ENCODE results near the gene MRPL11. TPM values are rescaled to one million over a fixed set of nuclear protein-coding genes. Genes with fewer than 3 reads are reported as not detected.
A peak's percentile ranks its signal among the peaks of the same experiment; 100 is the strongest.

MRPL11 gene
- total RNA-seq, 1 donor from 2014 or later, result 96.2 TPM

- peak overlapping the region in 1 of 2 donors; percentile 67 for H3K4me3 ChIP-seq
- H3K27me3 ChIP-seq, result no peaks in the 10 kb centered on the region
- H3K4me1 ChIP-seq, result peaks cover 11 to 21% of the 10 kb centered on the region in 2 donors
- no peak for TF ChIP-seq CTCF (IDR thresholded peaks at IDR 0.05)
- H3K27ac ChIP-seq, result peak overlapping the region in 1 of 2 donors; percentile 27
- no peak for DNase-seq (ENCODE audit: low spot score in 2 of 2)
- intact Hi-C loops (cut with DNase I), result no loop called here
- no peaks in the 10 kb centered on the region for H3K36me3 ChIP-seq
- H3K9me3 ChIP-seq, result no peaks in the 10 kb centered on the region
These were observed 26.5 kb downstream of the MRPL11 start for GRCh38 chr11:66412110-66412509.

- peak overlapping the region in 1 of 2 donors; percentile 27 for H3K27ac ChIP-seq
- H3K4me1 ChIP-seq, result peaks cover 11 to 21% of the 10 kb centered on the region in 2 donors
- H3K4me3 ChIP-seq, result peak overlapping the region in 1 of 2 donors; percentile 67
- no peak for TF ChIP-seq CTCF (IDR thresholded peaks at IDR 0.05)
- no peak for DNase-seq (ENCODE audit: low spot score in 2 of 2)
- intact Hi-C loops (cut with DNase I), result no loop called here
- no peaks in the 10 kb centered on the region for H3K36me3 ChIP-seq
- H3K9me3 ChIP-seq, result no peaks in the 10 kb centered on the region
- no peaks in the 10 kb centered on the region for H3K27me3 ChIP-seq
These were observed 27.3 kb downstream of the MRPL11 start for GRCh38 chr11:66411323-66411722.

- intact Hi-C loops (cut with DNase I), result no loop called here
- peak overlapping the region; percentile 27 to 73 for H3K27ac ChIP-seq
- H3K36me3 ChIP-seq, result no peaks in the 10 kb centered on the region
- peak overlapping the region in 1 of 2 donors; percentile 67 for H3K4me3 ChIP-seq
- TF ChIP-seq CTCF (IDR thresholded peaks at IDR 0.05), result no peak
- H3K4me1 ChIP-seq, result peaks cover 11 to 21% of the 10 kb centered on the region in 2 donors
- DNase-seq (ENCODE audit: low spot score in 2 of 2), result no peak
- H3K9me3 ChIP-seq, result no peaks in the 10 kb centered on the region
- H3K27me3 ChIP-seq, result no peaks in the 10 kb centered on the region
These were observed 28.5 kb downstream of the MRPL11 start for GRCh38 chr11:66410191-66410590.

GRCh38 chr11:66409226-66409625 is 29.4 kb downstream of the MRPL11 start:
- no peak for TF ChIP-seq CTCF (IDR thresholded peaks at IDR 0.05)
- intact Hi-C loops (cut with DNase I), result loop anchor here (1.0 to 10.0 kb wide), 5 partner anchors 9 to 426 kb away; partner anchors contain the start of genes MRPL11 and PELI3
- Histone ChIP-seq H3K9me3 (no peaks in the 10 kb centered on the region), H3K27me3 (no peaks in the 10 kb centered on the region), H3K27ac (peak overlapping the region; percentile 73), H3K4me3 (peak overlapping the region; percentile 47 to 67), H3K4me1 (peaks cover 11 to 21% of the 10 kb centered on the region in 2 donors), H3K36me3 (no peaks in the 10 kb centered on the region)
- DNase-seq (ENCODE audit: low spot score in 2 of 2), result no peak

GRCh38 chr11:66408488-66409214 is 30.0 kb downstream of the MRPL11 start:
- TF ChIP-seq CTCF (IDR thresholded peaks at IDR 0.05), result peak; percentile 99 to 100 (median 100)
- Histone ChIP-seq H3K4me1 (peaks cover 11 to 21% of the 10 kb centered on the region in 2 donors), H3K9me3 (no peaks in the 10 kb centered on the region), H3K36me3 (no peaks in the 10 kb centered on the region), H3K27me3 (no peaks in the 10 kb centered on the region), H3K4me3 (peak overlapping the region; percentile 47 to 67), H3K27ac (peak overlapping the region; percentile 73)
- intact Hi-C loops (cut with DNase I), result loop anchor here (1.0 to 10.0 kb wide), 6 partner anchors 10 to 426 kb away; partner anchors contain the start of genes MRPL11 and PELI3
- peak; percentile 81 to 95 for DNase-seq (ENCODE audit: low spot score in 2 of 2)

Measured in ascending aorta (tissue), 2 donors.